Lower leg skin (tissue), 3 donors: ENCODE measurements around the gene TPM2.

Experiments used
- POLR2A ChIP-seq, 2 donors: fragments of 450-650 bp; IDR thresholded peaks; one replicate each; pipeline ENCODE4 v1.6.1; 2016 to 2017; ENCODE audit warnings: antibody characterized with exemption in 2 of 2, mild to moderate bottlenecking in 1 of 2, moderate library complexity in 1 of 2
- TF ChIP-seq, protein P1 (sequence below), 3 donors: fragments of 450-650 bp; IDR thresholded peaks; one replicate each; pipeline ENCODE4 v1.5.1; 2016; ENCODE audit warnings: antibody characterized with exemption in 3 of 3, mild to moderate bottlenecking in 3 of 3, moderate library complexity in 2 of 3

DNA sequence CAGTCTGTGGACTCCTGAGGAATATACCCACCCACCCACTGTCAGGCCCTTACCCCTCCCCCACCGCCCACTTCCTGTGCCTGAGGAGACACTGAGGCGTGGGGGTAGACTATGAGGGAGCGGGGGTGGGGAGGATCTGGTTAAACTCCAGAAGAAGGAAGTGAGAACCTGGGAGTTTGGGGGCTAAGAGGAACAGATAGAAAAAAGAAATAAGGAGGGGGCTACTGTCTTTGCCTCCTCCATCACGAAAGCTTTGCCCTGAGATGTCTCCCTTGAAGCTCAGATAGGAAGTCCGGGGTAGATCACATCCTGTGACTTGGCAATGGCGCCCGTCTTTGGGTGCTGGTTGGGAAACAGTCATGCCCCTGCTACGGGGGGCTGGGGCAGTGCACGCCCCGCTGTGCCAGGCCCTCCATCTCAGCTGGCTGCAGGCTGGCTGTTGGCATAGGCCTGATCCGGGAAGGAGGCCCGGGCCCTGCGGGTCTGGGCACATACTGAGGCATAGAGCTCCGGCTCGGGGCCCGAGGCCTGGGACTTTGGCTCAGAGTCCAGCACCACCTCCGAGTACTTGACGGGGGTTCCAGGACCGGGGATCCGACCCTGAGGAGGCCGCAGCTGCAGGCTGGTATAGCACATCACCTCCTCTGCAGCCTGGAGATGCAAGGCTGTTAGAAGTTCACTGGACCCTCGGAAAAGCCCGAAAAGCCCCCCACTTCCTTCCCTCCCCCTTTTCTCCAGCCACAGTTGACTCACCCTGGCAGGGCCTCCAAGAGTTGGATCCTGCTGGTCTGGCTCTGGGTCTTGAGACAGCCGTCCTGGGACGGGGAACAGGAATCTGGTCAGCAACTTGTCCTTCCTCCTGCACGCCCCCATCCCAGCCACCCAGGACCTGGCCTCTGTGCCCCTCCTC lies 40.0 kb downstream of the TPM2 start:
- TF ChIP-seq, protein P1, sequence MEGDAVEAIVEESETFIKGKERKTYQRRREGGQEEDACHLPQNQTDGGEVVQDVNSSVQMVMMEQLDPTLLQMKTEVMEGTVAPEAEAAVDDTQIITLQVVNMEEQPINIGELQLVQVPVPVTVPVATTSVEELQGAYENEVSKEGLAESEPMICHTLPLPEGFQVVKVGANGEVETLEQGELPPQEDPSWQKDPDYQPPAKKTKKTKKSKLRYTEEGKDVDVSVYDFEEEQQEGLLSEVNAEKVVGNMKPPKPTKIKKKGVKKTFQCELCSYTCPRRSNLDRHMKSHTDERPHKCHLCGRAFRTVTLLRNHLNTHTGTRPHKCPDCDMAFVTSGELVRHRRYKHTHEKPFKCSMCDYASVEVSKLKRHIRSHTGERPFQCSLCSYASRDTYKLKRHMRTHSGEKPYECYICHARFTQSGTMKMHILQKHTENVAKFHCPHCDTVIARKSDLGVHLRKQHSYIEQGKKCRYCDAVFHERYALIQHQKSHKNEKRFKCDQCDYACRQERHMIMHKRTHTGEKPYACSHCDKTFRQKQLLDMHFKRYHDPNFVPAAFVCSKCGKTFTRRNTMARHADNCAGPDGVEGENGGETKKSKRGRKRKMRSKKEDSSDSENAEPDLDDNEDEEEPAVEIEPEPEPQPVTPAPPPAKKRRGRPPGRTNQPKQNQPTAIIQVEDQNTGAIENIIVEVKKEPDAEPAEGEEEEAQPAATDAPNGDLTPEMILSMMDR (IDR thresholded peaks at IDR 0.05) = no peak
- no peak for TF ChIP-seq POLR2A (IDR thresholded peaks at IDR 0.05)
